ENCODE results near the gene LRCH4. TPM values are rescaled to one million over a fixed set of nuclear protein-coding genes. Genes with fewer than 3 reads are reported as not detected.

LRCH4 gene
- total and polyA plus RNA-seq, 11 donors, result 18.5 to 46.6 (median 34.1) TPM

- Histone ChIP-seq H3K9me3 (no peaks in the 10 kb centered on the region), H3K36me3 (peaks cover 5 to 85% (median 79%) of the 10 kb centered on the region in 9 donors), H3K4me3 (no peak overlapping the region), H3K27me3 (no peaks in the 10 kb centered on the region), H3K27ac (no peak overlapping the region), H3K4me1 (peaks cover 0 to 3% (median 0%) of the 10 kb centered on the region in 12 donors)
- intact Hi-C loops (cut with DNase I), result no loop called here
- 93 to 95% (median 93%) methylated on average over 15 to 24 of the region's 24 CpGs for WGBS, 4 donors
- DNase-seq (peak in 2 of 5 donors; percentile 18 to 54), ATAC-seq (no peak)
- TF ChIP-seq POLR2A (IDR thresholded peaks at IDR 0.05) (no peak), CTCF (IDR thresholded peaks at IDR 0.05) (no peak)
These were observed 8.8 kb downstream of the LRCH4 start for GRCh38 chr7:100577103-100577502.

- H3K27me3 ChIP-seq, result no peaks in the 10 kb centered on the region
- peaks cover 5 to 79% (median 73%) of the 10 kb centered on the region in 9 donors for H3K36me3 ChIP-seq
- WGBS, 4 donors, result 93 to 96% (median 95%) methylated on average over 8 to 13 of the region's 13 CpGs
- no peak overlapping the region for H3K27ac ChIP-seq
- no peak overlapping the region for H3K4me3 ChIP-seq
- H3K9me3 ChIP-seq, result no peaks in the 10 kb centered on the region
- DNase-seq, result peak in 2 of 5 donors; percentile 8 to 47
- ATAC-seq, result no peak
- H3K4me1 ChIP-seq, result no peaks in the 10 kb centered on the region
- TF ChIP-seq CTCF (IDR thresholded peaks at IDR 0.05) (no peak), POLR2A (IDR thresholded peaks at IDR 0.05) (no peak)
- intact Hi-C loops (cut with DNase I), result no loop called here
These were observed 9.4 kb downstream of the LRCH4 start for GRCh38 chr7:100576384-100576993.

- Histone ChIP-seq H3K9me3 (no peaks in the 10 kb centered on the region), H3K36me3 (peaks cover 5 to 73% (median 66%) of the 10 kb centered on the region in 9 donors), H3K4me1 (peaks cover 0 to 2% (median 0%) of the 10 kb centered on the region in 12 donors), H3K27ac (no peak overlapping the region), H3K27me3 (no peaks in the 10 kb centered on the region), H3K4me3 (no peak overlapping the region)
- peak in 2 of 5 donors; percentile 16 to 48 for DNase-seq
- 86 to 93% (median 91%) methylated on average over 13 to 17 of the region's 17 CpGs for WGBS, 4 donors
- TF ChIP-seq CTCF (IDR thresholded peaks at IDR 0.05) (no peak), POLR2A (IDR thresholded peaks at IDR 0.05) (no peak)
- ATAC-seq, result no peak
- intact Hi-C loops (cut with DNase I), result no loop called here
These were observed 10.1 kb downstream of the LRCH4 start for GRCh38 chr7:100575746-100576383.

- Histone ChIP-seq H3K4me1 (peaks cover 0 to 9% (median 3%) of the 10 kb centered on the region in 12 donors), H3K36me3 (peaks cover 5 to 67% (median 61%) of the 10 kb centered on the region in 9 donors), H3K4me3 (no peak overlapping the region), H3K9me3 (no peaks in the 10 kb centered on the region), H3K27me3 (no peaks in the 10 kb centered on the region), H3K27ac (no peak overlapping the region)
- no peak for ATAC-seq
- WGBS, 4 donors, result 78 to 84% (median 82%) methylated on average over 12 to 14 of the region's 14 CpGs
- TF ChIP-seq CTCF (IDR thresholded peaks at IDR 0.05) (no peak), POLR2A (IDR thresholded peaks at IDR 0.05) (no peak)
- intact Hi-C loops (cut with DNase I), result no loop called here
- DNase-seq, result peak in 1 of 5 donors; percentile 49
These were observed 10.7 kb downstream of the LRCH4 start for GRCh38 chr7:100575206-100575631.

Measured in heart left ventricle (tissue), 16 donors.